HepG2 (cell line): ENCODE measurements around the gene SSBP4. TPM values are rescaled to one million over a fixed set of nuclear protein-coding genes. Genes with fewer than 3 reads are reported as not detected.

Experiments used
- DDIT3 ChIP-seq: sonication (generic); formaldehyde crosslinking; IDR thresholded peaks from 2 replicates; pipeline ENCODE4 v1.4.0; 2020; ENCODE audit warnings: mild to moderate bottlenecking, missing genetic modification reagents
- HNRNPH1 ChIP-seq: fragments of 200-400 bp; formaldehyde crosslinking; optimal IDR thresholded peaks from 2 replicates; pipeline ENCODE3; 2017; ENCODE audit warnings: mild to moderate bottlenecking, low read depth, low read length
- HOXA3 ChIP-seq: sonication (generic); formaldehyde crosslinking; IDR thresholded peaks from 2 replicates; pipeline ENCODE4 v1.5.0; 2020; ENCODE audit warnings: missing genetic modification reagents
- JARID2 ChIP-seq: sonication (generic); formaldehyde crosslinking; IDR thresholded peaks from 2 replicates; pipeline ENCODE4 v1.8.1; 2023; ENCODE audit warnings: missing genetic modification reagents, inconsistent platforms; ENCODE audit not compliant: insufficient replicate concordance
- KLF9 ChIP-seq: IDR thresholded peaks from 2 replicates; pipeline ENCODE4 v1.6.1; 2016; ENCODE audit warnings: low read depth
- MEIS1 ChIP-seq: sonication (generic); formaldehyde crosslinking; IDR thresholded peaks from 2 replicates; pipeline ENCODE4 v1.9.0; 2021; ENCODE audit warnings: mild to moderate bottlenecking, missing genetic modification reagents, moderate library complexity, borderline replicate concordance
- MIER2 ChIP-seq: IDR thresholded peaks from 2 replicates; pipeline ENCODE4 v1.6.1; 2016; ENCODE audit warnings: missing biosample characterization, missing genetic modification reagents
- MIER3 ChIP-seq: IDR thresholded peaks from 2 replicates; pipeline ENCODE4 v1.6.1; 2016; ENCODE audit warnings: missing compliant biosample characterization, borderline replicate concordance
- MTF1 ChIP-seq: sonication (generic); formaldehyde crosslinking; IDR thresholded peaks from 2 replicates; pipeline ENCODE4 v1.5.0; 2020; ENCODE audit warnings: missing genetic modification reagents
- NCOR1 ChIP-seq: fragments of 200-600 bp; sonication (generic); IDR thresholded peaks from 2 replicates; pipeline ENCODE4 v1.7.0; 2017; ENCODE audit warnings: antibody characterized with exemption, low read length, borderline replicate concordance
- NRL ChIP-seq: sonication (generic); formaldehyde crosslinking; IDR thresholded peaks from 2 replicates; pipeline ENCODE4 v1.5.0; 2020; ENCODE audit warnings: missing genetic modification reagents, mild to moderate bottlenecking, moderate library complexity, borderline replicate concordance
- PLRG1 ChIP-seq: fragments of 450-650 bp; conservative IDR thresholded peaks from 2 replicates; pipeline ENCODE4 v1.6.1; 2016
- PRMT3 ChIP-seq: sonication (generic); formaldehyde crosslinking; IDR thresholded peaks from 2 replicates; pipeline ENCODE4 v1.8.1; 2022; ENCODE audit warnings: low read depth, mild to moderate bottlenecking, moderate library complexity, missing genetic modification reagents, borderline replicate concordance
- RBM22 ChIP-seq: fragments of 200-400 bp; formaldehyde crosslinking; optimal IDR thresholded peaks from 2 replicates; pipeline ENCODE3; 2017; ENCODE audit warnings: mild to moderate bottlenecking, low read length, moderate library complexity
- RCOR2 ChIP-seq: IDR thresholded peaks from 2 replicates; pipeline ENCODE4 v1.6.1; 2016; ENCODE audit warnings: missing biosample characterization, missing genetic modification reagents
- REL ChIP-seq: sonication (generic); formaldehyde crosslinking; conservative IDR thresholded peaks from 2 replicates; pipeline ENCODE4 v1.8.0; 2022; ENCODE audit warnings: mild to moderate bottlenecking, missing genetic modification reagents, moderate library complexity
- SMC3 ChIP-seq: IDR thresholded peaks from 2 replicates; pipeline ENCODE4 v1.6.1; 2011; ENCODE audit warnings: low read length, improper control_type of control experiment
- SP2 ChIP-seq: sonication (generic); formaldehyde crosslinking; IDR thresholded peaks from 2 replicates; pipeline ENCODE4 v1.5.1; 2020; ENCODE audit warnings: mild to moderate bottlenecking, missing genetic modification reagents
- TAF1 ChIP-seq: sonication (generic); formaldehyde crosslinking; IDR thresholded peaks from 2 replicates; pipeline ENCODE4 v1.4.0; 2020; ENCODE audit warnings: missing genetic modification reagents
- ZFX ChIP-seq: sonication (generic); formaldehyde crosslinking; IDR thresholded peaks from 2 replicates; pipeline ENCODE4 v1.4.0; 2020; ENCODE audit warnings: mild to moderate bottlenecking, low read depth, missing genetic modification reagents, moderate library complexity
- ZFY ChIP-seq: sonication (generic); formaldehyde crosslinking; IDR thresholded peaks from 2 replicates; pipeline ENCODE4 v1.4.0; 2020; ENCODE audit warnings: missing genetic modification reagents
- ZNF10 ChIP-seq: sonication (generic); formaldehyde crosslinking; IDR thresholded peaks from 2 replicates; pipeline ENCODE4 v1.4.0; 2020; ENCODE audit warnings: mild to moderate bottlenecking, low read depth, missing genetic modification reagents, borderline replicate concordance
- ZNF124 ChIP-seq: sonication (generic); formaldehyde crosslinking; IDR thresholded peaks from 2 replicates; pipeline ENCODE4 v1.4.0; 2020; ENCODE audit warnings: missing genetic modification reagents
- ZNF446 ChIP-seq: sonication (generic); formaldehyde crosslinking; IDR thresholded peaks from 2 replicates; pipeline ENCODE4 v1.5.0; 2020; ENCODE audit warnings: mild to moderate bottlenecking, missing genetic modification reagents
- ZNF652 ChIP-seq: IDR thresholded peaks from 2 replicates; pipeline ENCODE4 v1.6.1; 2016; ENCODE audit warnings: low read depth, borderline replicate concordance
- ZNF709 ChIP-seq: sonication (generic); formaldehyde crosslinking; IDR thresholded peaks from 2 replicates; pipeline ENCODE4 v1.5.0; 2020; ENCODE audit warnings: mild to moderate bottlenecking, missing genetic modification reagents
- ZNF75D ChIP-seq: sonication (generic); formaldehyde crosslinking; IDR thresholded peaks from 2 replicates; pipeline ENCODE4 v1.8.1; 2023; ENCODE audit warnings: missing genetic modification reagents, mild to moderate bottlenecking, borderline replicate concordance
- polyA plus RNA-seq, 8 experiments: library from polyadenylated mRNA; depleted of rRNA in 3 of 8; stranded (reverse) in 7 of 8; unstranded in 1 of 8; fragments of >200 nt; fragmentation: Illumina TruSeq in 4 of 8; extraction: Trizol in 4 of 8; gene quantifications; 2 replicates each; pipeline versions ENCODE4 v1.2.1 to v1.2.3, GENCODE V29; 2011 to 2016; ENCODE audit warnings: low read depth in 4 of 8, missing spikeins in 1 of 8, mixed read lengths in 1 of 8; ENCODE audit not compliant: insufficient read depth in 1 of 8
- total RNA-seq, 5 experiments: library from RNA; depleted of rRNA; stranded (reverse); fragments of >200 nt; fragmentation: Illumina TruSeq; extraction: Trizol; gene quantifications; 2 replicates each; pipeline ENCODE4 v1.2.3, GENCODE V29; 2016; ENCODE audit warnings: low read depth in 1 of 5
- TF ChIP-seq, protein P1 (sequence below): sonication (generic); formaldehyde crosslinking; IDR thresholded peaks from 2 replicates; pipeline ENCODE4 v1.4.0; 2020; ENCODE audit warnings: missing genetic modification reagents
- TF ChIP-seq, protein P2 (sequence below): IDR thresholded peaks from 2 replicates; pipeline ENCODE4 v1.6.1; 2016; ENCODE audit warnings: missing compliant biosample characterization, missing genetic modification reagents, borderline replicate concordance

Gene SSBP4
- total and polyA plus RNA-seq, 2 of the 13 experiments (the other 11 are each of a cell fraction or from before 2014, with no cell fraction given): 20.8 to 39.5 TPM

DNA sequence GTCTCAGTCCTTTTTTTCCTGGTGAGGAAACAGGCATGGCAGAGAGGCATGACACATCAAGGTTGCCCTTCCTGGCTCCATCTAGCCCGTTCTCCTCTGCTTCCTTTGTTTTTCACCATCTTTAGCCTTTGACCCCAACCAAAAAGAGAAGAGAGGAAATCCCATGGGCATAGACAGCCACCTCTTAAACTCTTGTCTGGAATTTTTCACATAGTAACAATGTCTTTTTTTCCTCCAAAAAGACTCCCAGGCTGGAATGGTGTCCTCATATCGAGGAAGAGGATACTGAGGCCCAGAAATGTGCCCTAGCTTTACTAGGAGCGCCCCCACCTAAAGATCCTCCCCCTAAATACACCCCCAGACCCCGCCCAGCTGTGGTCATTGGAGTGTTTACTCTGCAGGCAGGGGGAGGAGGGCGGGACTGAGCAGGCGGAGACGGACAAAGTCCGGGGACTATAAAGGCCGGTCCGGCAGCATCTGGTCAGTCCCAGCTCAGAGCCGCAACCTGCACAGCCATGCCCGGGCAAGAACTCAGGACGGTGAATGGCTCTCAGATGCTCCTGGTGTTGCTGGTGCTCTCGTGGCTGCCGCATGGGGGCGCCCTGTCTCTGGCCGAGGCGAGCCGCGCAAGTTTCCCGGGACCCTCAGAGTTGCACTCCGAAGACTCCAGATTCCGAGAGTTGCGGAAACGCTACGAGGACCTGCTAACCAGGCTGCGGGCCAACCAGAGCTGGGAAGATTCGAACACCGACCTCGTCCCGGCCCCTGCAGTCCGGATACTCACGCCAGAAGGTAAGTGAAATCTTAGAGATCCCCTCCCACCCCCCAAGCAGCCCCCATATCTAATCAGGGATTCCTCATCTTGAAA is 33.3 kb upstream of the SSBP4 start, which contains the start of gene GDF15 (continued):
- TF ChIP-seq RCOR2 (CRISPR knock-in tag) (no peak), ZNF446 (peak; percentile 42; the same call in 1 of the 2 replicates), MEIS1 (CRISPR knock-in tag) (peak; percentile 88; the same call in 1 of the 2 replicates), ZNF10 (CRISPR knock-in tag) (no peak), ZFY (peak; percentile 74), KLF9 (peak; percentile 35; the same call in 1 of the 2 replicates), NCOR1 (peak; percentile 91; the same call in 1 of the 2 replicates), DDIT3 (CRISPR knock-in tag) (no peak; the same call in 1 of the 2 replicates), SP2 (peak; percentile 36; the same call in 1 of the 2 replicates), HOXA3 (CRISPR knock-in tag) (peak; percentile 89), JARID2 (CRISPR knock-in tag) (no peak), RBM22 (peak; percentile 23), MIER2 (CRISPR knock-in tag) (peak; percentile 79), NRL (CRISPR knock-in tag) (peak; percentile 52; the same call in 1 of the 2 replicates), ZFX (CRISPR knock-in tag) (peak; percentile 67), PRMT3 (CRISPR knock-in tag) (no peak), MIER3 (CRISPR knock-in tag) (peak; percentile 16), ZNF709 (CRISPR knock-in tag) (peak; percentile 43; the same call in 1 of the 2 replicates), SMC3 (peak; percentile 37; the same call in 1 of the 2 replicates), ZNF75D (no peak), ZNF124 (CRISPR knock-in tag) (peak; percentile 89), TAF1 (peak; percentile 99), PLRG1 (no peak), MTF1 (CRISPR knock-in tag) (peak; percentile 83; the same call in 1 of the 2 replicates), HNRNPH1 (no peak), REL (CRISPR knock-in tag) (peak; percentile 93), ZNF652 (CRISPR knock-in tag) (no peak)
- TF ChIP-seq, protein P1, sequence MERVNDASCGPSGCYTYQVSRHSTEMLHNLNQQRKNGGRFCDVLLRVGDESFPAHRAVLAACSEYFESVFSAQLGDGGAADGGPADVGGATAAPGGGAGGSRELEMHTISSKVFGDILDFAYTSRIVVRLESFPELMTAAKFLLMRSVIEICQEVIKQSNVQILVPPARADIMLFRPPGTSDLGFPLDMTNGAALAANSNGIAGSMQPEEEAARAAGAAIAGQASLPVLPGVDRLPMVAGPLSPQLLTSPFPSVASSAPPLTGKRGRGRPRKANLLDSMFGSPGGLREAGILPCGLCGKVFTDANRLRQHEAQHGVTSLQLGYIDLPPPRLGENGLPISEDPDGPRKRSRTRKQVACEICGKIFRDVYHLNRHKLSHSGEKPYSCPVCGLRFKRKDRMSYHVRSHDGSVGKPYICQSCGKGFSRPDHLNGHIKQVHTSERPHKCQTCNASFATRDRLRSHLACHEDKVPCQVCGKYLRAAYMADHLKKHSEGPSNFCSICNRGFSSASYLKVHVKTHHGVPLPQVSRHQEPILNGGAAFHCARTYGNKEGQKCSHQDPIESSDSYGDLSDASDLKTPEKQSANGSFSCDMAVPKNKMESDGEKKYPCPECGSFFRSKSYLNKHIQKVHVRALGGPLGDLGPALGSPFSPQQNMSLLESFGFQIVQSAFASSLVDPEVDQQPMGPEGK (CRISPR knock-in tag): peak; percentile 99
- TF ChIP-seq, protein P2, sequence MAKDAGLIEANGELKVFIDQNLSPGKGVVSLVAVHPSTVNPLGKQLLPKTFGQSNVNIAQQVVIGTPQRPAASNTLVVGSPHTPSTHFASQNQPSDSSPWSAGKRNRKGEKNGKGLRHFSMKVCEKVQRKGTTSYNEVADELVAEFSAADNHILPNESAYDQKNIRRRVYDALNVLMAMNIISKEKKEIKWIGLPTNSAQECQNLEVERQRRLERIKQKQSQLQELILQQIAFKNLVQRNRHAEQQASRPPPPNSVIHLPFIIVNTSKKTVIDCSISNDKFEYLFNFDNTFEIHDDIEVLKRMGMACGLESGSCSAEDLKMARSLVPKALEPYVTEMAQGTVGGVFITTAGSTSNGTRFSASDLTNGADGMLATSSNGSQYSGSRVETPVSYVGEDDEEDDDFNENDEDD: peak; percentile 54
